ENCODE results near the gene MAP1LC3B2. TPM values are rescaled to one million over a fixed set of nuclear protein-coding genes. Genes with fewer than 3 reads are reported as not detected.

The MAP1LC3B2 gene
- total and polyA plus RNA-seq, 5 donors, result 1.9 to 2.9 (median 2.3) TPM

- Histone ChIP-seq H3K9me3 (ENCODE audit: control insufficient read depth, low read length) (no peaks in the 10 kb centered on the region), H3K4me3 (ENCODE audit: low read length) (no peak overlapping the region), H3K27ac (ENCODE audit: low read length) (no peak overlapping the region), H3K4me1 (ENCODE audit: control insufficient read depth, insufficient read depth, low read length) (peaks cover 3% of the 10 kb centered on the region), H3K27me3 (ENCODE audit: control insufficient read depth, insufficient read depth) (no peaks in the 10 kb centered on the region)
- DNase-seq, result no peak
- intact Hi-C loops (cut with DNase I), result loop anchor here in 2 of 4 donors (10.0 kb wide), 2 partner anchors 592 to 612 kb away; no protein-coding TSS in a partner anchor
- 71% methylated on average over 4 of the region's 4 CpGs for WGBS
- no peak for ATAC-seq
These were observed 47.2 kb downstream of the MAP1LC3B2 start for GRCh38 chr12:116606397-116606796.

- intact Hi-C loops (cut with DNase I), result loop anchor here in 2 of 4 donors (10.0 kb wide), 2 partner anchors 592 to 612 kb away; no protein-coding TSS in a partner anchor
- 99% methylated on average over 6 of the region's 6 CpGs for WGBS
- H3K27me3 ChIP-seq (ENCODE audit: control insufficient read depth, insufficient read depth), result no peaks in the 10 kb centered on the region
- no peaks in the 10 kb centered on the region for H3K9me3 ChIP-seq (ENCODE audit: control insufficient read depth, low read length)
- ATAC-seq (no peak), DNase-seq (no peak)
- H3K4me1 ChIP-seq (ENCODE audit: control insufficient read depth, insufficient read depth, low read length), result no peaks in the 10 kb centered on the region
- H3K27ac ChIP-seq (ENCODE audit: low read length), result no peak overlapping the region
- no peak overlapping the region for H3K4me3 ChIP-seq (ENCODE audit: low read length)
These were observed 47.9 kb downstream of the MAP1LC3B2 start for GRCh38 chr12:116607039-116607438.

GRCh38 chr12:116609319-116610114 is 50.3 kb downstream of the MAP1LC3B2 start:
- WGBS, result 69% methylated on average over 8 of the region's 8 CpGs
- ATAC-seq, result no peak

GRCh38 chr12:116610971-116611541 is 51.9 kb downstream of the MAP1LC3B2 start:
- Histone ChIP-seq H3K4me1 (ENCODE audit: control insufficient read depth, insufficient read depth, low read length) (no peaks in the 10 kb centered on the region), H3K4me3 (ENCODE audit: low read length) (no peak overlapping the region), H3K27me3 (ENCODE audit: control insufficient read depth, insufficient read depth) (no peaks in the 10 kb centered on the region), H3K27ac (ENCODE audit: low read length) (no peak overlapping the region), H3K9me3 (ENCODE audit: control insufficient read depth, low read length) (no peaks in the 10 kb centered on the region)
- DNase-seq (peak in 2 of 3 donors; percentile 43 to 62), ATAC-seq (peak; percentile 50 to 96)
- WGBS, result 59% methylated on average over 11 of the region's 11 CpGs
- intact Hi-C loops (cut with DNase I), result no loop called here

More at GRCh38 chr12:116609319-116610114, 50.3 kb downstream of the MAP1LC3B2 start:
- DNase-seq, result peak in 1 of 3 donors; percentile 61
- no peaks in the 10 kb centered on the region for H3K27me3 ChIP-seq (ENCODE audit: control insufficient read depth, insufficient read depth)
- H3K9me3 ChIP-seq (ENCODE audit: control insufficient read depth, low read length), result no peaks in the 10 kb centered on the region
- H3K27ac ChIP-seq (ENCODE audit: low read length), result no peak overlapping the region
- no peak overlapping the region for H3K4me3 ChIP-seq (ENCODE audit: low read length)
- intact Hi-C loops (cut with DNase I), result loop anchor here in 2 of 4 donors (10.0 kb wide), 2 partner anchors 595 to 615 kb away; no protein-coding TSS in a partner anchor
- no peaks in the 10 kb centered on the region for H3K4me1 ChIP-seq (ENCODE audit: control insufficient read depth, insufficient read depth, low read length)

GRCh38 chr12:116612436-116612835 is 53.3 kb downstream of the MAP1LC3B2 start:
- no peaks in the 10 kb centered on the region for H3K9me3 ChIP-seq (ENCODE audit: control insufficient read depth, low read length)
- H3K27ac ChIP-seq (ENCODE audit: low read length), result no peak overlapping the region
- 78% methylated on average over 6 of the region's 6 CpGs for WGBS
- ATAC-seq, result no peak
- H3K4me1 ChIP-seq (ENCODE audit: control insufficient read depth, insufficient read depth, low read length), result no peaks in the 10 kb centered on the region
- no peak overlapping the region for H3K4me3 ChIP-seq (ENCODE audit: low read length)
- DNase-seq, result no peak
- H3K27me3 ChIP-seq (ENCODE audit: control insufficient read depth, insufficient read depth), result no peaks in the 10 kb centered on the region
- intact Hi-C loops (cut with DNase I), result no loop called here

GRCh38 chr12:116613256-116613655 is 54.1 kb downstream of the MAP1LC3B2 start:
- no peak overlapping the region for H3K4me3 ChIP-seq (ENCODE audit: low read length)
- DNase-seq (no peak), ATAC-seq (no peak)
- intact Hi-C loops (cut with DNase I), result no loop called here
- no peaks in the 10 kb centered on the region for H3K9me3 ChIP-seq (ENCODE audit: control insufficient read depth, low read length)
- no peaks in the 10 kb centered on the region for H3K4me1 ChIP-seq (ENCODE audit: control insufficient read depth, insufficient read depth, low read length)
- H3K27me3 ChIP-seq (ENCODE audit: control insufficient read depth, insufficient read depth), result no peaks in the 10 kb centered on the region
- H3K27ac ChIP-seq (ENCODE audit: low read length), result no peak overlapping the region
- 76% methylated on average over 8 of the region's 8 CpGs for WGBS

DNA sequence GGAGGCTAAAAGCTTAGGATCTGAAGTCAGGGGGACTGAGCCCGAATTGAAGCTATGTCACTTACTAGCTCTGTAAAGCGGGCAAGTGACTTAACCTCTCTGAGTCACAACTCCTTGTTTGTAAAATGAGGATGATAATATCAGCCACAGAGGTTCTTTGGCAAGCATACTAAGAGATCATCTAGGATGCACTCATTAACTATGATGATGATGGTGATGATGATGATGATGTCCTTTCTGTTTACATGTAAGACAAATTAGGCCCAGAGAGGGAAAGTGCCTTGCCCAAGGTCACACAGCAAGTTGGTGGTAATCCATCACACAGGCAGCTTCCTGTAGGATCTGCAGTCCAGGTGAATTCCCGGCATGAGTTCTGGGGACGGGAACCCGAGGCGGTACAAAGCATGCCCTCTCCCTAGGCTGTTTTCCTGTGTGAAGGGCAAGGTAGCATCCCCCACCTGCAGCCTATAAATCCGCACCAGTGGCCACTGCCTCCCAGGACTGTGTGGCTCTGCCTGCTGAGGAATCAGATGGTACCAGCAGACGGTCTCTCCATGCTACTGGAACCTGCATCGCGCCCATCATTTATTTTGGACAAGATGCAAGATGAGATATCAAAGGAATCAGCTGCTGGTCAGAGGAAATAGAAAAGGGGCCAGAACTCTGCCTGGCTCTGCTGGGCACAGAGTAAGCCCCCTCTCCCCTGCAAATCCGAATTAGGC is 55.2 kb downstream of the MAP1LC3B2 start:
- no peaks in the 10 kb centered on the region for H3K4me1 ChIP-seq (ENCODE audit: control insufficient read depth, insufficient read depth, low read length)
- intact Hi-C loops (cut with DNase I), result no loop called here
- ATAC-seq (no peak), DNase-seq (no peak)
- H3K27me3 ChIP-seq (ENCODE audit: control insufficient read depth, insufficient read depth), result no peaks in the 10 kb centered on the region
- 84% methylated on average over 11 of the region's 11 CpGs for WGBS
- no peak overlapping the region for H3K4me3 ChIP-seq (ENCODE audit: low read length)
- H3K9me3 ChIP-seq (ENCODE audit: control insufficient read depth, low read length), result no peaks in the 10 kb centered on the region
- no peak overlapping the region for H3K27ac ChIP-seq (ENCODE audit: low read length)

DNA sequence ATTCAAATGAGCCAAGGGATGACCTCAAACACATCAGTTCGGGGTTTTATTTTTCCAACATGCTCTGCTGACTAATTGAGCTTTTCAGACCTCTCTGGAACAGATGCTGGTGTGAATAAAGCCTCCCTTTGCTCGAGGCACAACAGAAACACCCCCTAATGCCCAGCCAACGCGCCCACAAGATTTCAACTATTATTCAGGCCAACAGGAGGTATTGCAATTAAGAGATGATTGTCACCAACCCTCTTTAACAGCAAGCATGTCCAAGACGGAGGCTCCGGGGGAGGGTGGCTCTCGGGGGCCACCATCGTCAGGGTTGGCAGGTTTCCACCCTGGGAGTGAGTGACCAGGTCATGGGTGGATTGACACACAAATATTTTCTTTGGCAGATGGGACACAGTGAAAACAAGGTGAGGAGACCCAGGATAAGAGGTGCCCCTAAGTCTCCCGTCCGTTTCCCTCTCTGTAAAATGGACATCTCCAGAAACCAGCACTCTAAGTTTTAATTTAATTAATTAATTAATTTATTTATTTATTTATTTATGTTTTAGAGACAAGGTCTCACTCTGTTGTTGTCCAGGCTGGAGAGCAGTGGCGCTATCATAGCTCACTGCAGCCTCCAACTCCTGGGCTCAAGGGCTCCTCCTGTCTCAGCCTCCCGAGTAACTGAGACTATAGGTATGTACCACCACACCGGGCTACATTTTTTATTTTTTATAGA is 56.1 kb downstream of the MAP1LC3B2 start:
- ATAC-seq, result no peak
- no peaks in the 10 kb centered on the region for H3K27me3 ChIP-seq (ENCODE audit: control insufficient read depth, insufficient read depth)
- no peaks in the 10 kb centered on the region for H3K9me3 ChIP-seq (ENCODE audit: control insufficient read depth, low read length)
- intact Hi-C loops (cut with DNase I), result no loop called here
- no peak overlapping the region for H3K27ac ChIP-seq (ENCODE audit: low read length)
- no peak for DNase-seq
- 61% methylated on average over 13 of the region's 13 CpGs for WGBS
- no peak overlapping the region for H3K4me3 ChIP-seq (ENCODE audit: low read length)
- H3K4me1 ChIP-seq (ENCODE audit: control insufficient read depth, insufficient read depth, low read length), result no peaks in the 10 kb centered on the region

- Histone ChIP-seq H3K9me3 (ENCODE audit: control insufficient read depth, low read length) (no peaks in the 10 kb centered on the region), H3K4me3 (ENCODE audit: low read length) (no peak overlapping the region), H3K27ac (ENCODE audit: low read length) (no peak overlapping the region), H3K27me3 (ENCODE audit: control insufficient read depth, insufficient read depth) (no peaks in the 10 kb centered on the region), H3K4me1 (ENCODE audit: control insufficient read depth, insufficient read depth, low read length) (no peaks in the 10 kb centered on the region)
- DNase-seq (no peak), ATAC-seq (no peak)
- WGBS, result 78% methylated on average over 12 of the region's 12 CpGs
- intact Hi-C loops (cut with DNase I), result no loop called here
These were observed 57.5 kb downstream of the MAP1LC3B2 start for GRCh38 chr12:116616536-116617248.

DNA sequence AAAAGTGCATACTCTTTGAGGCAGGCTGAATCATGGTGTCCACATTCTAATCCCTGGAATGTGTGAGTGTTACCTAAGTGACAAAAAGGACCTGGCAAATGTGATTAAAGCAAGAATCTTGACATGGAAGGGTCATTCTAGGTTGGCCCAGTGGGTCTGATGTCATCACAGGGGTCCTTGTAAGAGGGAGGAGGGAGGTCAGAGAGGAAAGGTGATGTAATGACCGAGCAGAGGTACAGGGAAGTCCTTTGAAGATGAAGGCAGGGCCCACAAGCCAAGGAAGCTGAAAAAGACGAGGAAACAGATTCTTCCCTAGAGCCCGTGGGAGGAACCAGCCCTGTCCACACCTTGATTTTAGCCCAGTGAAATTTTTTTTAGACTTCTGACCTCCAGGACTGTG is 60.1 kb downstream of the MAP1LC3B2 start:
- ATAC-seq (peak in 1 of 2 donors; percentile 60), DNase-seq (no peak)
- Histone ChIP-seq H3K9me3 (ENCODE audit: control insufficient read depth, low read length) (no peaks in the 10 kb centered on the region), H3K4me1 (ENCODE audit: control insufficient read depth, insufficient read depth, low read length) (no peaks in the 10 kb centered on the region), H3K27me3 (ENCODE audit: control insufficient read depth, insufficient read depth) (no peaks in the 10 kb centered on the region), H3K27ac (ENCODE audit: low read length) (no peak overlapping the region), H3K4me3 (ENCODE audit: low read length) (no peak overlapping the region)
- WGBS, result 68% methylated on average over 3 of the region's 3 CpGs
- intact Hi-C loops (cut with DNase I), result no loop called here
